ENCODE measurements around the gene SNTN. TPM values are rescaled to one million over a fixed set of nuclear protein-coding genes. Genes with fewer than 3 reads are reported as not detected.

Gene SNTN
- total and polyA plus RNA-seq, 8 donors = 1.7 to 17.8 (median 10.5) TPM; not detected in 1

GRCh38 chr3:63662011-63662410, 9.5 kb downstream of the SNTN start:
- intact Hi-C loops (cut with DNase I) = no loop called here
- H3K4me1 ChIP-seq = no peaks in the 10 kb centered on the region
- ATAC-seq = no peak
- no peak overlapping the region for H3K27ac ChIP-seq
- no peak for TF ChIP-seq CTCF (IDR thresholded peaks at IDR 0.05)
- no peaks in the 10 kb centered on the region for H3K36me3 ChIP-seq
- H3K9me3 ChIP-seq = no peaks in the 10 kb centered on the region
- H3K4me3 ChIP-seq = no peak overlapping the region
- no peaks in the 10 kb centered on the region for H3K27me3 ChIP-seq
- no peak for DNase-seq

- H3K9me3 ChIP-seq = no peaks in the 10 kb centered on the region
- ATAC-seq = peak; percentile 65
- intact Hi-C loops (cut with DNase I) = no loop called here
- no peak for DNase-seq
- no peak for TF ChIP-seq CTCF (IDR thresholded peaks at IDR 0.05)
- H3K36me3 ChIP-seq = no peaks in the 10 kb centered on the region
- H3K27me3 ChIP-seq = no peaks in the 10 kb centered on the region
- no peak overlapping the region for H3K4me3 ChIP-seq
- no peaks in the 10 kb centered on the region for H3K4me1 ChIP-seq
- H3K27ac ChIP-seq = no peak overlapping the region
Measured at GRCh38 chr3:63662500-63662899, 10.0 kb downstream of the SNTN start.

- DNase-seq (no peak), ATAC-seq (no peak)
- Histone ChIP-seq H3K4me1 (no peaks in the 10 kb centered on the region), H3K9me3 (no peaks in the 10 kb centered on the region), H3K27me3 (no peaks in the 10 kb centered on the region), H3K27ac (no peak overlapping the region), H3K36me3 (no peaks in the 10 kb centered on the region), H3K4me3 (no peak overlapping the region)
- intact Hi-C loops (cut with DNase I) = no loop called here
- TF ChIP-seq CTCF (IDR thresholded peaks at IDR 0.05) = no peak
Measured at GRCh38 chr3:63670544-63670943, 18.1 kb downstream of the SNTN start.

- no peaks in the 10 kb centered on the region for H3K27me3 ChIP-seq
- ATAC-seq = no peak
- H3K36me3 ChIP-seq = no peaks in the 10 kb centered on the region
- no peak overlapping the region for H3K27ac ChIP-seq
- DNase-seq = no peak
- H3K9me3 ChIP-seq = no peaks in the 10 kb centered on the region
- no peak overlapping the region for H3K4me3 ChIP-seq
- intact Hi-C loops (cut with DNase I) = no loop called here
- no peak for TF ChIP-seq CTCF (IDR thresholded peaks at IDR 0.05)
- no peaks in the 10 kb centered on the region for H3K4me1 ChIP-seq
Measured at GRCh38 chr3:63673111-63673510, 20.6 kb downstream of the SNTN start.

- Histone ChIP-seq H3K4me1 (no peaks in the 10 kb centered on the region), H3K27ac (no peak overlapping the region), H3K9me3 (no peaks in the 10 kb centered on the region), H3K4me3 (no peak overlapping the region), H3K27me3 (no peaks in the 10 kb centered on the region), H3K36me3 (no peaks in the 10 kb centered on the region)
- intact Hi-C loops (cut with DNase I) = no loop called here
- TF ChIP-seq CTCF (IDR thresholded peaks at IDR 0.05) = no peak
- no peak for DNase-seq
- no peak for ATAC-seq
Measured at GRCh38 chr3:63674586-63674985, 22.1 kb downstream of the SNTN start.

Data from left lung (tissue), 10 donors.